Measurements from ENCODE around the gene TEP1.

DNA sequence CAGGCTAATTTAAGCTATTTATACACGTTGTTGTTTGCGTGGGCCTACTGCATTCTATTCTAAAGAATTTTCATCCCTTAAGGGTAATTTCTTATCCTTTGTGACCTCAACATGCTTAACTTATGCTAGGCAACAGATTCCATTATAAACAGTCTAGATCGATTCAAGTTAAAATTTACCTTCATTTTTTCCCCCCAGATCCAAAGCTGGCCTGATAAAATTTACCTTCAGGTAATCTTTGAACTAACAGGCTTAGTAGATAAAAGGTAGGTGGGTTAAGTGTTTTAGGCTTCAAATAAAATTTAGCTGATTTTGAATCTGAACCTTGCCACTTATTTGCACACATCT is 79.8 kb downstream of the TEP1 start:
- TF ChIP-seq, protein P1, sequence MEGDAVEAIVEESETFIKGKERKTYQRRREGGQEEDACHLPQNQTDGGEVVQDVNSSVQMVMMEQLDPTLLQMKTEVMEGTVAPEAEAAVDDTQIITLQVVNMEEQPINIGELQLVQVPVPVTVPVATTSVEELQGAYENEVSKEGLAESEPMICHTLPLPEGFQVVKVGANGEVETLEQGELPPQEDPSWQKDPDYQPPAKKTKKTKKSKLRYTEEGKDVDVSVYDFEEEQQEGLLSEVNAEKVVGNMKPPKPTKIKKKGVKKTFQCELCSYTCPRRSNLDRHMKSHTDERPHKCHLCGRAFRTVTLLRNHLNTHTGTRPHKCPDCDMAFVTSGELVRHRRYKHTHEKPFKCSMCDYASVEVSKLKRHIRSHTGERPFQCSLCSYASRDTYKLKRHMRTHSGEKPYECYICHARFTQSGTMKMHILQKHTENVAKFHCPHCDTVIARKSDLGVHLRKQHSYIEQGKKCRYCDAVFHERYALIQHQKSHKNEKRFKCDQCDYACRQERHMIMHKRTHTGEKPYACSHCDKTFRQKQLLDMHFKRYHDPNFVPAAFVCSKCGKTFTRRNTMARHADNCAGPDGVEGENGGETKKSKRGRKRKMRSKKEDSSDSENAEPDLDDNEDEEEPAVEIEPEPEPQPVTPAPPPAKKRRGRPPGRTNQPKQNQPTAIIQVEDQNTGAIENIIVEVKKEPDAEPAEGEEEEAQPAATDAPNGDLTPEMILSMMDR (IDR thresholded peaks at IDR 0.05), result no peak
- TF ChIP-seq POLR2A (IDR thresholded peaks at IDR 0.05), result no peak
